Measurements from ENCODE around the gene KRT6B. TPM values are rescaled to one million over a fixed set of nuclear protein-coding genes. Genes with fewer than 3 reads are reported as not detected.

KRT6B gene
- total RNA-seq, 1 experiment from 2014 or later = not detected

- Mint-ChIP-seq H3K27ac (ENCODE audit: unreplicated experiment) (no peak overlapping the region), H3K27me3 (ENCODE audit: insufficient read depth, unreplicated experiment) (no peaks in the 10 kb centered on the region), H3K4me3 (ENCODE audit: unreplicated experiment) (no peak overlapping the region), H3K36me3 (ENCODE audit: insufficient read depth, unreplicated experiment) (no peaks in the 10 kb centered on the region), H3K9me3 (ENCODE audit: unreplicated experiment) (no peaks in the 10 kb centered on the region), H3K4me1 (ENCODE audit: low read depth, unreplicated experiment) (peaks cover 39% of the 10 kb centered on the region)
- ChIA-PET CTCF (no interaction called here), POLR2A (no interaction called here)
- DNase-seq = no peak
- TF ChIP-seq, protein P1, sequence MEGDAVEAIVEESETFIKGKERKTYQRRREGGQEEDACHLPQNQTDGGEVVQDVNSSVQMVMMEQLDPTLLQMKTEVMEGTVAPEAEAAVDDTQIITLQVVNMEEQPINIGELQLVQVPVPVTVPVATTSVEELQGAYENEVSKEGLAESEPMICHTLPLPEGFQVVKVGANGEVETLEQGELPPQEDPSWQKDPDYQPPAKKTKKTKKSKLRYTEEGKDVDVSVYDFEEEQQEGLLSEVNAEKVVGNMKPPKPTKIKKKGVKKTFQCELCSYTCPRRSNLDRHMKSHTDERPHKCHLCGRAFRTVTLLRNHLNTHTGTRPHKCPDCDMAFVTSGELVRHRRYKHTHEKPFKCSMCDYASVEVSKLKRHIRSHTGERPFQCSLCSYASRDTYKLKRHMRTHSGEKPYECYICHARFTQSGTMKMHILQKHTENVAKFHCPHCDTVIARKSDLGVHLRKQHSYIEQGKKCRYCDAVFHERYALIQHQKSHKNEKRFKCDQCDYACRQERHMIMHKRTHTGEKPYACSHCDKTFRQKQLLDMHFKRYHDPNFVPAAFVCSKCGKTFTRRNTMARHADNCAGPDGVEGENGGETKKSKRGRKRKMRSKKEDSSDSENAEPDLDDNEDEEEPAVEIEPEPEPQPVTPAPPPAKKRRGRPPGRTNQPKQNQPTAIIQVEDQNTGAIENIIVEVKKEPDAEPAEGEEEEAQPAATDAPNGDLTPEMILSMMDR (IDR thresholded peaks at IDR 0.05; ENCODE audit: insufficient read depth in 1 of 2, low read depth in 1 of 2, low read length in 1 of 2, severe bottlenecking in 1 of 2, unreplicated experiment in 1 of 2) = no peak
- Histone ChIP-seq H3K27me3 (replicated peaks; ENCODE audit: control insufficient read depth, insufficient read depth, low read length) (no peaks in the 10 kb centered on the region), H3K4me1 (peaks cover 37% of the 10 kb centered on the region), H3K4me3 (ENCODE audit: low read depth, low read length) (no peak overlapping the region), H3K36me3 (ENCODE audit: control insufficient read depth, insufficient read depth, low read length) (no peaks in the 10 kb centered on the region), H3K9me3 (no peaks in the 10 kb centered on the region)
- intact Hi-C loops (cut with micrococcal nuclease; ENCODE audit: unreplicated experiment) = no loop called here
- BruUV-seq (replicated peaks) = no TSS peak
Measured at GRCh38 chr12:52438305-52439301, 13.3 kb downstream of the KRT6B start.

- Mint-ChIP-seq H3K4me1 (ENCODE audit: low read depth, unreplicated experiment) (peaks cover 28% of the 10 kb centered on the region), H3K36me3 (ENCODE audit: insufficient read depth, unreplicated experiment) (no peaks in the 10 kb centered on the region), H3K27me3 (ENCODE audit: insufficient read depth, unreplicated experiment) (peaks cover 5% of the 10 kb centered on the region), H3K27ac (ENCODE audit: unreplicated experiment) (no peak overlapping the region), H3K9me3 (ENCODE audit: unreplicated experiment) (no peaks in the 10 kb centered on the region), H3K4me3 (ENCODE audit: unreplicated experiment) (no peak overlapping the region)
- BruUV-seq (replicated peaks) = no TSS peak
- POLR2A ChIA-PET = no interaction called here
- H3K4me1 ChIP-seq = peaks cover 29% of the 10 kb centered on the region
- H3K36me3 ChIP-seq (ENCODE audit: control insufficient read depth, insufficient read depth, low read length) = no peaks in the 10 kb centered on the region
- no peak for DNase-seq
- H3K9me3 ChIP-seq = no peaks in the 10 kb centered on the region
- H3K27me3 ChIP-seq (replicated peaks; ENCODE audit: control insufficient read depth, insufficient read depth, low read length) = no peaks in the 10 kb centered on the region
- H3K4me3 ChIP-seq (ENCODE audit: low read depth, low read length) = no peak overlapping the region
- TF ChIP-seq, protein P1 (IDR thresholded peaks at IDR 0.05; ENCODE audit: insufficient read depth in 1 of 2, low read depth in 1 of 2, low read length in 1 of 2, severe bottlenecking in 1 of 2, unreplicated experiment in 1 of 2) = no peak
- intact Hi-C loops (cut with micrococcal nuclease; ENCODE audit: unreplicated experiment) = no loop called here
- CTCF ChIA-PET = no interaction called here
Measured at GRCh38 chr12:52437508-52437907, 14.4 kb downstream of the KRT6B start.

DNA sequence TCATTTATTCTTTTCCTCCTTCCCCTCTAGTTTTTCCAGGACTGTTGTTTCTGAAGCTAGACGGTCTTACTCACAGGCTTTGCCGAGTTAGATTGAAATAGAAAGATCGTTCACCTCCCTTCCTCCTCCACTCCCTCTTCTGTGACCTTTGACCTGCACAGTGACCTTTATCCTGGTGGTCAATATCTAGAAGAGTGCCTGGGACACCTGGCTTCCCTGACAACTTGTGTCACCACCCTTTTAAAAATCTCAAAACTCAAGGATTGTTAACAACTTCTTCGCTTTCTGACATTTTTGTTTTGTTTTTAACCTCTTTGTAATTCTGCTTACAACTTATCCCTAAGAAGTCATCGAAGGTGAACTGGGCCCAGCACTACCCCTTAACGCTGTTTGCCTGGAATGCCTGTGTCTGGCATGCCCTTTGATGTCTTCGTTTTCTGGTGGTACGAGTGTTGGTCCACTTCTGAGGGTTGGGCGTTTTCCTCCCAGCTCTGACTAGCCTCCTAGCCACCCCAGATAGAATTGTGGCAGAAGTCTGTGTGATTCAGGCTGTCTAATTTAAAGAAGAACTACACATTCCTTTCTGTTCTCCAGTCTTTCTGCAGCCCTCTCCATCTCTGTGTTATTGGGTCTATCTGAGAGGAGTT is 15.0 kb downstream of the KRT6B start:
- DNase-seq = no peak
- Mint-ChIP-seq H3K36me3 (ENCODE audit: insufficient read depth, unreplicated experiment) (no peaks in the 10 kb centered on the region), H3K27ac (ENCODE audit: unreplicated experiment) (no peak overlapping the region), H3K4me1 (ENCODE audit: low read depth, unreplicated experiment) (peaks cover 23% of the 10 kb centered on the region), H3K9me3 (ENCODE audit: unreplicated experiment) (no peaks in the 10 kb centered on the region), H3K27me3 (ENCODE audit: insufficient read depth, unreplicated experiment) (peaks cover 6% of the 10 kb centered on the region), H3K4me3 (ENCODE audit: unreplicated experiment) (no peak overlapping the region)
- Histone ChIP-seq H3K36me3 (ENCODE audit: control insufficient read depth, insufficient read depth, low read length) (no peaks in the 10 kb centered on the region), H3K9me3 (no peaks in the 10 kb centered on the region), H3K4me1 (peaks cover 23% of the 10 kb centered on the region), H3K4me3 (ENCODE audit: low read depth, low read length) (no peak overlapping the region), H3K27me3 (replicated peaks; ENCODE audit: control insufficient read depth, insufficient read depth, low read length) (no peaks in the 10 kb centered on the region)
- ChIA-PET CTCF (no interaction called here), POLR2A (no interaction called here)
- intact Hi-C loops (cut with micrococcal nuclease; ENCODE audit: unreplicated experiment) = no loop called here
- no TSS peak for BruUV-seq (replicated peaks)
- TF ChIP-seq, protein P1 (IDR thresholded peaks at IDR 0.05; ENCODE audit: insufficient read depth in 1 of 2, low read depth in 1 of 2, low read length in 1 of 2, severe bottlenecking in 1 of 2, unreplicated experiment in 1 of 2) = no peak

Measured in Caco-2 (cell line).